DOHH2 (cell line): ENCODE measurements around the gene UBE2E1.

Experiments used
- EZH2phosphoT487 ChIP-seq: fragments of 200-600 bp; sonication (generic); IDR thresholded peaks from 2 replicates; pipeline ENCODE4 v1.6.1; 2017; ENCODE audit warnings: borderline replicate concordance, mild to moderate bottlenecking, antibody characterized with exemption, low read length, moderate library complexity, mixed read lengths
- TF ChIP-seq, protein P1 (sequence below): fragments of 200-600 bp; sonication (generic); IDR thresholded peaks from one replicate; pipeline ENCODE4 v1.5.1; 2014; ENCODE audit warnings: antibody characterized with exemption, mild to moderate bottlenecking, low read depth, low read length; ENCODE audit not compliant: poor library complexity, severe bottlenecking

DNA sequence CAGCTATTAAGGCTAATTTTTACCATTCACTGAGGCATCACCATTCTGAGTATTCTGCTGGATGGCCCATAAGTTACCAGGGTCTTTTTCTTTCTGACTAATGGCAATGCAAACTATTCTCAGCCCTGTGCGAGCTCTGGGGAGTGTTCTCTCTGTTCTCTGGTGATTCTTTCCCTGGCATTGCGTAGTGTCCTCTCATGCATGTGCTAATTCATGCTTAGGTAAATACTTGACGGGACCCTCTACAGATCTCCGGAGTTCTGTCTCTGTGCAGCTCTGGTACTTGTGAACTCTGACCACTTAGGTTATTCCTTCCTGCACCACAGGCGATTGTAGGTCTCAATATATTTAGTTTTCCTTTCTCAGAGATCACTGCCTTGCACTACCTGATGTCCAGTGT lies 34.8 kb downstream of the UBE2E1 start:
- TF ChIP-seq, protein P1, sequence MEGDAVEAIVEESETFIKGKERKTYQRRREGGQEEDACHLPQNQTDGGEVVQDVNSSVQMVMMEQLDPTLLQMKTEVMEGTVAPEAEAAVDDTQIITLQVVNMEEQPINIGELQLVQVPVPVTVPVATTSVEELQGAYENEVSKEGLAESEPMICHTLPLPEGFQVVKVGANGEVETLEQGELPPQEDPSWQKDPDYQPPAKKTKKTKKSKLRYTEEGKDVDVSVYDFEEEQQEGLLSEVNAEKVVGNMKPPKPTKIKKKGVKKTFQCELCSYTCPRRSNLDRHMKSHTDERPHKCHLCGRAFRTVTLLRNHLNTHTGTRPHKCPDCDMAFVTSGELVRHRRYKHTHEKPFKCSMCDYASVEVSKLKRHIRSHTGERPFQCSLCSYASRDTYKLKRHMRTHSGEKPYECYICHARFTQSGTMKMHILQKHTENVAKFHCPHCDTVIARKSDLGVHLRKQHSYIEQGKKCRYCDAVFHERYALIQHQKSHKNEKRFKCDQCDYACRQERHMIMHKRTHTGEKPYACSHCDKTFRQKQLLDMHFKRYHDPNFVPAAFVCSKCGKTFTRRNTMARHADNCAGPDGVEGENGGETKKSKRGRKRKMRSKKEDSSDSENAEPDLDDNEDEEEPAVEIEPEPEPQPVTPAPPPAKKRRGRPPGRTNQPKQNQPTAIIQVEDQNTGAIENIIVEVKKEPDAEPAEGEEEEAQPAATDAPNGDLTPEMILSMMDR = no peak
- no peak for TF ChIP-seq EZH2phosphoT487
